ENCODE data around the gene C10orf95.

C10orf95 gene

DNA sequence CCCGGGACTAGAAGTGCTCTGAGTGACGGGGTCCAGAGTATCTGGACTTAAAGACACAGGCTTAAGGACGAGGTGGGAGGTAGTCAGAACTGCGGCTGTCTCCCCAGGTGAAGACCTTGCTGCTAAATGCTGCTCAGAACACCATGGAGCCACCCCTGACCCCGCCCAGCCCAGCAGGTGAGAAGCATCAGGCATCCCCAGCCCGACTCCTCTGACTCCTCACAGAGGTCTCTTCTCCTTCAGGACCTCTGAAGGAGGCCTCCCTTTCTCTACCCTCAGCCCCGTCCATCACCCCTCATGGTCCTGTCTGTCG, 50.0 kb downstream of the C10orf95 start:
- no peak for DNase-seq (ENCODE audit: low read depth)

DNA sequence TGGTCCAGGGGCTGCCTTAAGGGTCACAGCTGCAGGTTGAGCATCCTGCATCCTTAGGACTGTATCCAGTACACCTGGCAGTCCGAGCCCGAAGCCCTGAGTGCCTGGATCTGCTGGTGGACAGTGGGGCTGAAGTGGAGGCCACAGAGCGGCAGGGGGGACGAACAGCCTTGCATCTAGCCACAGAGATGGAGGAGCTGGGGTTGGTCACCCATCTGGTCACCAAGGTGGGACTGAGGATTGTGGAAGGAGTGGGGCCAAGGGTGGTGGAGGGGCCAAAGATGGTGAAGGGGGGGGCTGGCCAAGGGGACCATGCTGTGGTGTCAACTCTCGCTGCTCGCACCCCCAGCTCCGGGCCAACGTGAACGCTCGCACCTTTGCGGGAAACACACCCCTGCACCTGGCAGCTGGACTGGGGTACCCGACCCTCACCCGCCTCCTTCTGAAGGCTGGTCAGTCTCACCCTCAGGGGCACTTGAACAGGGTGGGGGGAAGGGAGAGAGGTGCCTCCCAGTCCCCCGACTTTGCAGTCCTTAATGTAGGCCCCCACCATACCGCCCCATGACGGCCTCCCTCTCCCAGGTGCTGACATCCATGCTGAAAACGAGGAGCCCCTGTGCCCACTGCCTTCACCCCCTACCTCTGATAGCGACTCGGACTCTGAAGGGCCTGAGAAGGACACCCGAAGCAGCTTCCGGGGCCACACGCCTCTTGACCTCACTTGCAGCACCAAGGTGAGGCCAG, 50.6 kb downstream of the C10orf95 start:
- no peak for DNase-seq (ENCODE audit: low read depth)

- no peak for DNase-seq (ENCODE audit: low read depth)
Measured at GRCh38 chr10:102400076-102400475, 51.3 kb downstream of the C10orf95 start.
